Activated T-helper 17 cell treated with anti-CD3 and anti-CD28 coated beads, Interleukin-2, amount 50 U/mL, for 72 hours (primary cell): Measurements from ENCODE around the gene C8G. TPM values are rescaled to one million over a fixed set of nuclear protein-coding genes. Genes with fewer than 3 reads are reported as not detected.
A peak's percentile ranks its signal among the peaks of the same experiment; 100 is the strongest.

Experiments used
- ATAC-seq: fragments of 150-1000 bp; cut with Tn5 transposase; replicated peaks from 2 replicates; pipeline ENCODE4 v1.10.0; 2021; ENCODE audit warnings: mild to moderate bottlenecking, moderate library complexity
- H3K27ac Mint-ChIP-seq: one replicate; pipeline ENCODE4 v1.8.0; 2022; ENCODE audit warnings: mixed read lengths
- H3K27me3 Mint-ChIP-seq: one replicate; pipeline ENCODE4 v1.8.0; 2022; ENCODE audit warnings: mixed read lengths
- H3K36me3 Mint-ChIP-seq: one replicate; pipeline ENCODE4 v1.8.0; 2022; ENCODE audit warnings: low read depth, mild to moderate bottlenecking, mixed read lengths
- H3K4me1 Mint-ChIP-seq: one replicate; pipeline ENCODE4 v1.8.0; 2022; ENCODE audit warnings: mixed read lengths
- H3K4me3 Mint-ChIP-seq: one replicate; pipeline ENCODE4 v1.8.0; 2022; ENCODE audit warnings: mild to moderate bottlenecking, mixed read lengths
- H3K9me3 Mint-ChIP-seq: one replicate; pipeline ENCODE4 v1.8.0; 2022; ENCODE audit warnings: mixed read lengths
- total RNA-seq, 2 donors: library from RNA; stranded (reverse); gene quantifications; one replicate each; pipeline ENCODE4 v1.2.3, GENCODE V29; 2022

C8G gene
- total RNA-seq, 2 donors from 2014 or later, result 3.1 TPM; not detected in 1

DNA sequence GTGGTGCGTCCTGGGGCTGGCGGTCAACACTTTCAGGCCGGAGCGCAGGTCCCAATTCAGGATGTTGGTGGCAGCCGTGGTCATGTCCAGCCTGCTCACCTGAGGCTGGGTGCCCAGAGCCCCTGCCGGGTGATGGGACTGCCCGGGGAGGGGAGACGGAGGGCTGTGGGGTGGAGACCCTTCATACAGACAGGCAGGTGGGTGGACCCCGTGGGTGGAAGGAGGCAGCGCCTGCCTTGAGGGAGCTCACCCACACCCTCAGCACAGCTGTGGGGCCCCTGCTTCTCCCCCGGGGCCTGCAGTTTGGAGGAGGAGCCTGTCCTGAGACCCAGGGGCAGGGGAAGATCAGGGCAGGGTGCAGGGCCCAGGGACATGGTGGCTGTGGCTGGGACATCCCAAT lies 25.3 kb downstream of the C8G start:
- Mint-ChIP-seq H3K9me3 (no peaks in the 10 kb centered on the region), H3K4me1 (peaks cover 7% of the 10 kb centered on the region), H3K27ac (no peak overlapping the region), H3K36me3 (no peaks in the 10 kb centered on the region), H3K27me3 (no peaks in the 10 kb centered on the region), H3K4me3 (no peak overlapping the region)
- ATAC-seq, result no peak

DNA sequence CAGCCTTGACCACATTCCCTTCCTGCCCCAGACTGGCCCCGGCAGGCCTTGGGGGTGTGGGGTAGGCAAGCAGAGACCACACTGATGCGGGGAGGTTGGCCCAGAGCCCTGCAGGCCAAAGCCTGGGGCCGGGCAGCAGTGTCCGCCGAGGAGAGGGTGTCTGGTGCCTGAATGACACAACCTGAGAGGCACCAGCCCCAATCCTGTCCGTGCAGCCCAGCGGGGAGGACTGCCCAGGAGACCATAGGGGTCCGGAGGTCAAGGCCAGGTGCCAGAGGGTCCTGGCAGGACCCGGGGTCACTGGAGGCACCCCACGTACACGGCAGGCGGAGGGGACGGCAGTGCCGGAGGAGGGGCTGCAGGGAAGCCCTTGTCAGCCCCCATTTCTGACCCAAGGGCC lies 26.7 kb downstream of the C8G start:
- no peak overlapping the region for H3K27ac Mint-ChIP-seq
- no peak for ATAC-seq
- no peaks in the 10 kb centered on the region for H3K27me3 Mint-ChIP-seq
- no peaks in the 10 kb centered on the region for H3K36me3 Mint-ChIP-seq
- H3K9me3 Mint-ChIP-seq, result no peaks in the 10 kb centered on the region
- H3K4me3 Mint-ChIP-seq, result no peak overlapping the region
- H3K4me1 Mint-ChIP-seq, result no peaks in the 10 kb centered on the region

DNA sequence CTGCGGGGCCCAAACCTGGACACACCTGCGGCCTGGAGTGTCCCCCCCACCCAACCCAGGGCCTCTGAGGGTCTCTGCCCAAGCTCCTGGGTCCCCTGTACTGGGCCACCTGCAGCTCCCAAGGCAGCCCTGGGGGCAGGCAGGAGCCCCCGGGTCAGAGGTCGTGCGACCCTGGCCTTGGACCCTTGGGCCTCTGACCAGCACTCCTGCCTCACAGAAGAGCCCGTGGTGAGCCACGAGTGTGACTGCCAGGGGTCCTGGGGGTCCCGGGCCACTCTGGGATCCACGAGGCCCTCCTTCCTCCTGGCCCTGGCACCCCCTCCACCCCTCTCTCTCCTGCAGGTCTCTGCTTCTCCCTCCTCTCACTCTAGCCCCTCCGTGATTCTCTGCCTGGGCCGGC lies 27.3 kb downstream of the C8G start:
- no peak for ATAC-seq
- Mint-ChIP-seq H3K27ac (no peak overlapping the region), H3K9me3 (no peaks in the 10 kb centered on the region), H3K4me1 (no peaks in the 10 kb centered on the region), H3K36me3 (no peaks in the 10 kb centered on the region), H3K4me3 (no peak overlapping the region), H3K27me3 (no peaks in the 10 kb centered on the region)

DNA sequence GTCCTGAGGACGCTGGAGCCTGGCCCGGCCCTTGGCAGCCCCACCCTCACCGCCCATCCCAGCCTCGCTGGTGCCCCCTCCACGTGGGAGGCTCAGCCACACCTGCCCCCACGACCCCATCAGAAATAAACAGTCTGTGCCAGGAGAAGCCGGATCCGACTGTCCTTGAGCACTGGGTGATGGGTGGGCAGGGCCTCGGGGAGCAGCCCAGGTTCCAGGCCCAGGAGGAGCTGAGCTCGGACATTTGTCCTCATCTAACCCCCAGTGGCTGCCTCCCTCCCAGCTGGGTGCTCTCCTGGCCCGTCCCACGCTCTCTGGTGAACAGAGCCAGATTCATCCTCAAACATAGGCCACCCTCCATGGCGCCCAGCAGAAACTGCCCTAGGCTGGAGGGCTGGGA lies 27.7 kb downstream of the C8G start:
- Mint-ChIP-seq H3K4me1 (no peaks in the 10 kb centered on the region), H3K27me3 (no peaks in the 10 kb centered on the region), H3K36me3 (no peaks in the 10 kb centered on the region), H3K27ac (no peak overlapping the region), H3K9me3 (no peaks in the 10 kb centered on the region), H3K4me3 (no peak overlapping the region)
- no peak for ATAC-seq

DNA sequence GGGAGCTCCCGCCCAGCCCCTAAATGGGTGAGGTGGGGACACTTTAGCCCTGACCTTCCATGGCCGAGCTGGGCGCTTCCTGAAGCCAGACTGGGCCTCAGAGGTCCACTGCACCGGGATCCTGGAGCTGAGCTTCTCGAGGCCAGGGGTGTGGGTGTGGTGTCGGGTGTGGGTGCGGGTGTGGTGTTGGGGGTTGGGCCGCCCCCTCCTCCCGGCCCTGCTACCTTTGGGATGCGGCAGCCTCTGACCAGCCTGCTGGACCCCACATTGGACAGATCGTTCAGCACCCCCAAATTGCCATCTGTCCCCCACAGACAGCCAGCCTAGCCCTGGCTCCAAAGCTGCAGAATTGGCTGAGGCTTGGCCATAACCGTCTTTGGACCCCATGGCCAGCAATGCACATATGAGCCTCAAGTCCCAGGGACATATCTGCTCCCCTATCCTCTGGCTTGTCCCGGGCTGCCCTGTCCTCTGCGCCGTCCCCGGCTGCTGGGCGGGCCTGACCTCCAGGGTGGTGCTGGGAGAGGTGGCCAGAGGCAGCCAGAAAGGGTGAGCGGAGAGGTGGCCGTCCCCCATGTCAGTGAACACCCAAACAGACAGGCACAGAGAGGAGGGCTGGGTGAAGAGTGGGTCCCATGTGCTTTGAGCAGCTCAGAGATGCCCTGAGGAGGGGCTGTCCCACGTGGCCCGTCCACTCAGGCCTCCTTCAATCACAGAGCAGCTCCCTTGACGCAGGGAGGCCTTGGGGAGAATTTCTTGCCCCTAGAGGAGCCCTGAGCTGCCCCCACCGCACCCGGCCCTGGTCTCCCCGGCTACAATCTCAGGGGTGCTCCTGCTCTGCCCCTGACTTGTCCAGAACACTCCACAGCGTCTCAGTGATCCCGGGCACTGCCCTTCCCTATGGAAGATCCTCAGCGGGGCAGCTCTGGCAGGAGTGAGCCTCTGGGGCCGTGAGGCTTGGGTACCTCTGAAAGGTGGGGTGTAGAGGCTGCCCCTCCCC lies 28.9 kb downstream of the C8G start:
- H3K27ac Mint-ChIP-seq, result no peak overlapping the region
- no peaks in the 10 kb centered on the region for H3K4me1 Mint-ChIP-seq
- no peaks in the 10 kb centered on the region for H3K9me3 Mint-ChIP-seq
- ATAC-seq, result no peak
- no peaks in the 10 kb centered on the region for H3K27me3 Mint-ChIP-seq
- no peaks in the 10 kb centered on the region for H3K36me3 Mint-ChIP-seq
- H3K4me3 Mint-ChIP-seq, result no peak overlapping the region

DNA sequence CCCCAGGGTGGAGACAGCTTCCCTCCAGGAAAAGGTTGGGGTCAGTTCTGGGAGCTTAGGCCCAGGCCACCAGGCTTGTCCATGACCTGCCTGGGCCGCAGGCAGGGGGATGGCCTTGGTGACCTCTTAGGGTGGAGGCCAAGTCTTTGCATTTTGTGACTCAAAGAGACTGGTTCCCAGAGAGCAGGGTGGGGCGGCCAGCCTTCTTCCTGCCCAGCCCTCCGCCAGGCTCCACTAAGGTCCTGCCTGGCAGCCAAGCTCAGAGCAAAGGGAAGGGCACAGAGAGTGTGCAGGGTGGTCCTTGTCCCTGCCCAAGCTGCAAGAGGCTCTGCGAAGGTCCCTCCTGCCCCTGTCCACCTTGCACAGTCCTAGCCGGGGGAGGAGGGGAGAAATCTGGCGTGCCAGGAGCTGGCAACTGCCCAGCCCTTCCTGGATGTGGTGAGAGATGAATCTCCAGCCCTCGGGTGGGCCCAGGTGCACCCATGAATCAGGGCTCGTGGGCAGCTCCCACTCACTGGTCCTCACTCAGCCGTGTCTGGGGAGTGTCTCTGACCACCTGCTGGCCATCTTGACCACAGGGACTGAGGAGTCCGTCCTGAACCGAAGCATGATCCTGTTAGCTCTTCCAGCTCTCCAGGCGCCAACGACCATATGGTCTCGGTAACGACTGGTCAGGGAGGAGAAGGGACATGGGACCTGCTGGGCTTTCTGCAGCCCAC lies 29.9 kb downstream of the C8G start:
- peak; percentile 57 for ATAC-seq
- Mint-ChIP-seq H3K27ac (peak overlapping the region; percentile 50), H3K4me3 (peak overlapping the region; percentile 56), H3K4me1 (no peaks in the 10 kb centered on the region), H3K9me3 (no peaks in the 10 kb centered on the region), H3K36me3 (no peaks in the 10 kb centered on the region), H3K27me3 (no peaks in the 10 kb centered on the region)

DNA sequence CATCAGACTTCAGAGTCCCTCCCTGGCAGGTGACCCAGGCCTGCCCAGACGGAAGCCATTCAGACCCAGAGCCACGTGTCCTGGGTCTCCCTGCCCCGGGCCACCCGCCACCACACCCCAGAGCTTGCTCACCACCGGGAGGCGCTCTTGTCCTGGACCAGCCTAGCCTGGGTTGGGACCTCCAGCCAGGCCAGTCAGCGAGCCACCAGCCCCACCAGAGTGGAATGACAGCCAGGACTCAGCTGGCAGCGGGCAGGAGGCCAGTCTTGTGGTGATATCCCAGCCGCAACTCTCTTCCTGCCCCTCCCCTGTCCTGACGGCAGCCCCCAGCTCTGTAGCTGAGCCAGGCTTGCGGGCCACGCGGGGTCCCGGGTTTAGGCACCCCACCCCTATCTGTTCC lies 30.6 kb downstream of the C8G start:
- Mint-ChIP-seq H3K27me3 (no peaks in the 10 kb centered on the region), H3K4me3 (peak overlapping the region; percentile 56), H3K36me3 (no peaks in the 10 kb centered on the region), H3K27ac (peak overlapping the region; percentile 50), H3K4me1 (no peaks in the 10 kb centered on the region), H3K9me3 (no peaks in the 10 kb centered on the region)
- peak; percentile 37 for ATAC-seq

DNA sequence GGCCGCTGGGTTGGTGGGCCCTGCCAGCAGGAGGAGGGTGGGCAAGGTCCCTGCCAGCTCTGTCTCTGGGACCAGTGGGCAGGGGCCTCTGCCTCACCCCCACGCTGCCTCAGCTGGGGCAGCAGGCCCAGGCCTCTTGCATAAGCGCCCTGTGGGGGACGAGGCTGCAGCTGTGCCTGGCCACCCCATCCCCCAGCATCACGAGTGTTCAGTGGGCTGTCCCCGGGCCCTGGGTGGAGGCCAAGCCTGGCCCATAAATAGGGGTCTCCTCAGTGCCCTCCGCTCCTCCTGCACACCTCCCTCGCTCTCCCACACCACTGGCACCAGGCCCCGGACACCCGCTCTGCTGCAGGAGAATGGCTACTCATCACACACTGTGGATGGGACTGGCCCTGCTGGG lies 32.2 kb downstream of the C8G start, which contains the start of gene PTGDS:
Gene PTGDS (plus strand): TSS at position 282 of the 400 bp plus-strand sequence. CDS start 75 bp downstream, at position 357.
- Mint-ChIP-seq H3K4me1 (no peaks in the 10 kb centered on the region), H3K4me3 (peak within 1 kb of the TSS; percentile 56), H3K27ac (no peak within 1 kb of the TSS), H3K27me3 (no peaks in the 10 kb centered on the region), H3K36me3 (no peaks in the 10 kb centered on the region), H3K9me3 (no peaks in the 10 kb centered on the region)
- no peak for ATAC-seq

DNA sequence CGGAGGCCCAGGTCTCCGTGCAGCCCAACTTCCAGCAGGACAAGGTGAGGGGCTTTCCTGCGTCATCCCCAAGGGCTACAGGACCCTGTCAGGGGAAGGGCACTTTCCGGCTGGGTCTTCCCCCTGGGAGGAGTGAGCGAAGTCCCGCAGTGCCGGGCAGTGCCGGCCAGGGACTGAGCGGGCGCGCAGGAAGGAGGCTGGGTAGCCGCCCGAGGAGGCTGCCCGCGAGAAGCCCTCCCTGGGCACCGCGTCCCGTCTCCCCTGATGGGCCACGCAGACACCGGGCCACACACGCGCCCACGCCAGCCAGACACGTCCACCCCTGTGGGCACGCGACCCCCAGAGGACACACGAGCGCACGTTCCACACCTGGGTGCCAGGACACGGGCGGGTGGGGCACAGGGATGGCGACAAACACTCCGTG lies 32.6 kb downstream of the C8G start:
- ATAC-seq, result no peak
- H3K4me3 Mint-ChIP-seq, result no peak overlapping the region
- H3K36me3 Mint-ChIP-seq, result no peaks in the 10 kb centered on the region
- no peaks in the 10 kb centered on the region for H3K9me3 Mint-ChIP-seq
- no peaks in the 10 kb centered on the region for H3K4me1 Mint-ChIP-seq
- no peaks in the 10 kb centered on the region for H3K27me3 Mint-ChIP-seq
- H3K27ac Mint-ChIP-seq, result no peak overlapping the region

DNA sequence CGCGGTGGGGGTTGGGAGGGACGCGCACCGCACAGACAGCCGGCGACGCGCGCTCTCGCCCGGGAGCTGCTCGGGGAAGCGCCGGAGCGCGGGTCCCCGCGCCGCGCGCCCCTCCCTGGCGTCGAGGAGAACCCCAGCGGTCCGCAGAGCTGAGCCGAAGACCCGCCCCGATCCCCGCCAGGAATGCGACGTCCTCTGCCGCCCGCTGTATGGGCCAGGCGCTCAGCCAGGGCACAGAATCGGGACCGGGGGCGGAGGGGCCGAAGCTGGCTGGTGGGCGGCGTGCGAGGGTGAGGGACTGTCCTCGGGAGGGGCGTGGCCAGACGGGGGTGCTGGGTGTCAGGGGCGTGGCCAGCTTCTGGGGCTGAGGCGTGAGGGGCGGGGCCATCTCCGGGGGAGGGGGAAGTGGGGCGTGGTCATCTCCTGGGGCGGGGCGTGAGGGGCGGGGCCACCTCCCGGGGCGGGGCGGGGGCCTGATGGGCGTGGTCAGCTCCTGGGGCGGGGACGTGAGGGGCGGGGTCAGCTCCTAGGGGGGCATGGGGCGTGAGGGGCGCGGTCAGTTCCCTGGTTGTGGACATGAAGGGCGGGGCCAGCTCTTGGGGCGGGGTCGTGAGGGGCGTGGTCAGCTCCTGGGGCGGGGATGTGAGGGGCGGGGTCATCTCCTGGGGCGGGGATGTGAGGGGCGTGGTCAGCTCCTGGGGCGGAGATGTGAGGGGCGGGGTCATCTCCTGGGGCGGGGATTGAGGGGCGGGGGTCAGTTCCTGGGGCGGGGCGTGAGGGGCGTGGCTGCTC lies 33.2 kb downstream of the C8G start:
- no peak overlapping the region for H3K4me3 Mint-ChIP-seq
- no peaks in the 10 kb centered on the region for H3K9me3 Mint-ChIP-seq
- H3K27me3 Mint-ChIP-seq, result no peaks in the 10 kb centered on the region
- H3K27ac Mint-ChIP-seq, result no peak overlapping the region
- no peaks in the 10 kb centered on the region for H3K4me1 Mint-ChIP-seq
- ATAC-seq, result peak; percentile 24
- no peaks in the 10 kb centered on the region for H3K36me3 Mint-ChIP-seq

DNA sequence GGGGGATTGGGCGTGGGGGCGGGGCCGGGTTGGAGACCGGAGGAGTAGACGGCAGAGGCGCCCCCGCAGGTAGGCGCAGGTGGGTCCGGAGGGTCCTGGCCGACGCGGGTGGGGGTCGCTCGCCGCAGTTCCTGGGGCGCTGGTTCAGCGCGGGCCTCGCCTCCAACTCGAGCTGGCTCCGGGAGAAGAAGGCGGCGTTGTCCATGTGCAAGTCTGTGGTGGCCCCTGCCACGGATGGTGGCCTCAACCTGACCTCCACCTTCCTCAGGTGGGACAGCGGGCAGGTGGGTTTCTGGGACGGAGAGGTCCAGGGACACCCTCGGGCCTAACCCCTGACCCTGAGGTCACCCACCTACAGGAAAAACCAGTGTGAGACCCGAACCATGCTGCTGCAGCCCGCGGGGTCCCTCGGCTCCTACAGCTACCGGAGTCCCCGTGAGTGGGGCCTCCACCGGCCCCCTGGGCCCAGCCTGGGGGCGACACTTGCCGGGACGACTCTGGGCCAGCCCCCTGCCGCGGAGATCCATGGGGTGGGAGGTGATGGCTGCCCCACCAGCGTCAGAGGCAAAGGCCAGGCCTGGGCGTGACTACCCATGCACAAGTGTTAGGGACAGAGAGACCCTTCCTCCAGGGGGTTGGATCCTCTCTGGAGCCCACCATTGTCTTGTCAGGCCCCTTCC lies 34.0 kb downstream of the C8G start:
- peaks cover 4% of the 10 kb centered on the region for H3K4me1 Mint-ChIP-seq
- no peak for ATAC-seq
- no peaks in the 10 kb centered on the region for H3K9me3 Mint-ChIP-seq
- H3K4me3 Mint-ChIP-seq, result no peak overlapping the region
- no peaks in the 10 kb centered on the region for H3K36me3 Mint-ChIP-seq
- peaks cover 4% of the 10 kb centered on the region for H3K27me3 Mint-ChIP-seq
- H3K27ac Mint-ChIP-seq, result no peak overlapping the region

DNA sequence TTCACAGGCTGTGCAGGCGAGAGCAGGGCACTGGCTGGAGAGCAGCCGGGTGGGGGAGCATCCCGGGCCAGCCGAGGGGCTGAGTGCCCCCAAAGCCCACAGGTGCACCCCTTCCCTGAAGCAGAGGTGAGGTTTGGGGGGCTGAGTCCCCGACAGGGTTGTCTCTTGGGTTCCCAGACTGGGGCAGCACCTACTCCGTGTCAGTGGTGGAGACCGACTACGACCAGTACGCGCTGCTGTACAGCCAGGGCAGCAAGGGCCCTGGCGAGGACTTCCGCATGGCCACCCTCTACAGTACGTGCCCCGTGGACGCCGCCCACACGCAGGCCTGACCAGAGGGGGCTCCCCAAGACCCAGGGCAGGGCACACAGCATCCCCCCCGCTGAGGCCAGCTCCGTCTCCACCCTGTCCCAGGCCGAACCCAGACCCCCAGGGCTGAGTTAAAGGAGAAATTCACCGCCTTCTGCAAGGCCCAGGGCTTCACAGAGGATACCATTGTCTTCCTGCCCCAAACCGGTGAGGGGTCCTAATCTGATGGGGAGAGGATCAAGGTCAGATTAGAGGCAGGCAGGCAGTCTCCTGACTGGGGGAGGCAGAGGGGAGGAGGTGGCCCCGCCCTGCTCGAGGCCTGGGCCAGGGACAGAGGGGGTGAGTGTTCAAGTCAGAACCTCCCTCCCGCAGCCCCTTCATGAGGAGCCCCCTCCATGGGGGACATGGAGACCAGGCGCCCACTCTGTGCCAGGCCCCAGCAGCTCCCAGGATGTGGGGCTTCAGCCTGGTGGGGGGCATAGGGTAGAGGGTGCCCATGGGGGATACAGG lies 34.9 kb downstream of the C8G start:
- Mint-ChIP-seq H3K9me3 (no peaks in the 10 kb centered on the region), H3K4me1 (peaks cover 5% of the 10 kb centered on the region), H3K27ac (no peak overlapping the region), H3K4me3 (no peak overlapping the region), H3K27me3 (peaks cover 6% of the 10 kb centered on the region), H3K36me3 (no peaks in the 10 kb centered on the region)
- ATAC-seq, result no peak
